ENCODE results near the gene CD209.

Gene CD209

GRCh38 chr19:7788933-7789323 is 41.6 kb upstream of the CD209 start:
- no peak for TF ChIP-seq CTCF (IDR thresholded peaks at IDR 0.05; ENCODE audit: control insufficient read depth, extremely low read depth, insufficient read depth)
- H3K4me3 ChIP-seq (ENCODE audit: low read depth, low read length) = no peak overlapping the region
- no peak for DNase-seq (ENCODE audit: low read depth)

- no peak for TF ChIP-seq CTCF (IDR thresholded peaks at IDR 0.05; ENCODE audit: control insufficient read depth, extremely low read depth, insufficient read depth)
- no peak for DNase-seq (ENCODE audit: low read depth)
- H3K4me3 ChIP-seq (ENCODE audit: low read depth, low read length) = no peak overlapping the region
Observed at GRCh38 chr19:7788178-7788932, 41.0 kb upstream of the CD209 start.

GRCh38 chr19:7787602-7788177 is 40.4 kb upstream of the CD209 start:
- DNase-seq (ENCODE audit: low read depth) = no peak
- no peak for TF ChIP-seq CTCF (IDR thresholded peaks at IDR 0.05; ENCODE audit: control insufficient read depth, extremely low read depth, insufficient read depth)
- no peak overlapping the region for H3K4me3 ChIP-seq (ENCODE audit: low read depth, low read length)

GRCh38 chr19:7787141-7787540 is 39.8 kb upstream of the CD209 start:
- DNase-seq (ENCODE audit: low read depth) = no peak
- no peak for TF ChIP-seq CTCF (IDR thresholded peaks at IDR 0.05; ENCODE audit: control insufficient read depth, extremely low read depth, insufficient read depth)
- no peak overlapping the region for H3K4me3 ChIP-seq (ENCODE audit: low read depth, low read length)

- TF ChIP-seq CTCF (IDR thresholded peaks at IDR 0.05; ENCODE audit: control insufficient read depth, extremely low read depth, insufficient read depth) = no peak
- no peak overlapping the region for H3K4me3 ChIP-seq (ENCODE audit: low read depth, low read length)
- DNase-seq (ENCODE audit: low read depth) = no peak
Observed at GRCh38 chr19:7784856-7785255, 37.5 kb upstream of the CD209 start.

- no peak for DNase-seq (ENCODE audit: low read depth)
- H3K4me3 ChIP-seq (ENCODE audit: low read depth, low read length) = no peak overlapping the region
- no peak for TF ChIP-seq CTCF (IDR thresholded peaks at IDR 0.05; ENCODE audit: control insufficient read depth, extremely low read depth, insufficient read depth)
Observed at GRCh38 chr19:7783991-7784423, 36.7 kb upstream of the CD209 start.

- no peak for TF ChIP-seq CTCF (IDR thresholded peaks at IDR 0.05; ENCODE audit: control insufficient read depth, extremely low read depth, insufficient read depth)
- H3K4me3 ChIP-seq (ENCODE audit: low read depth, low read length) = no peak overlapping the region
- no peak for DNase-seq (ENCODE audit: low read depth)
Observed at GRCh38 chr19:7781157-7781556, 33.8 kb upstream of the CD209 start.
